GM23338 (cell line): Measurements from ENCODE around the gene ATP5PO.

ENCODE experiments used
- CREB1 ChIP-seq: fragments of 250-450 bp; sonication (Bioruptor Pico); IDR thresholded peaks from 2 replicates; pipeline ENCODE4 v1.5.0; 2020; ENCODE audit warnings: low read depth, mild to moderate bottlenecking, moderate library complexity
- CTCF ChIP-seq, 2 experiments: fragments of 200-600 bp in 1 of 2; sonication (generic) in 1 of 2; conservative IDR thresholded peaks; 2 replicates each; pipeline versions ENCODE4 v1.5.1 to v1.6.1; 2016 to 2017; ENCODE audit warnings: antibody characterized with exemption in 2 of 2, low read depth in 2 of 2, mild to moderate bottlenecking in 2 of 2, moderate library complexity in 1 of 2
- EZH2 ChIP-seq: fragments of 200-600 bp; sonication (generic); IDR thresholded peaks from one replicate; pipeline ENCODE4 v1.8.0; 2017; ENCODE audit warnings: antibody characterized with exemption, mild to moderate bottlenecking, low read depth; ENCODE audit not compliant: unreplicated experiment
- EZH2phosphoT487 ChIP-seq: fragments of 200-600 bp; sonication (generic); IDR thresholded peaks from one replicate; pipeline ENCODE4 v1.8.1; 2018; ENCODE audit warnings: antibody characterized with exemption; ENCODE audit not compliant: unreplicated experiment
- POLR2AphosphoS5 ChIP-seq: IDR thresholded peaks from 2 replicates; pipeline ENCODE4 v1.6.1; 2016; ENCODE audit warnings: antibody characterized with exemption, low read depth
- ZNF114 ChIP-seq: fragments of 250-450 bp; sonication (Bioruptor Pico); IDR thresholded peaks from 2 replicates; pipeline ENCODE4 v1.5.0; 2020; ENCODE audit warnings: mild to moderate bottlenecking, moderate library complexity
- TF ChIP-seq, protein P1 (sequence below): IDR thresholded peaks from one replicate; pipeline ENCODE4 v1.6.1; 2018; ENCODE audit warnings: antibody characterized with exemption; ENCODE audit not compliant: unreplicated experiment

- TF ChIP-seq CREB1 (CRISPR knock-in tag), result no peak
- no peak for TF ChIP-seq CTCF (conservative IDR thresholded peaks at IDR 0.05; ENCODE audit: low read depth in 2 of 2)
- no peak for TF ChIP-seq POLR2AphosphoS5
- TF ChIP-seq, protein P1, sequence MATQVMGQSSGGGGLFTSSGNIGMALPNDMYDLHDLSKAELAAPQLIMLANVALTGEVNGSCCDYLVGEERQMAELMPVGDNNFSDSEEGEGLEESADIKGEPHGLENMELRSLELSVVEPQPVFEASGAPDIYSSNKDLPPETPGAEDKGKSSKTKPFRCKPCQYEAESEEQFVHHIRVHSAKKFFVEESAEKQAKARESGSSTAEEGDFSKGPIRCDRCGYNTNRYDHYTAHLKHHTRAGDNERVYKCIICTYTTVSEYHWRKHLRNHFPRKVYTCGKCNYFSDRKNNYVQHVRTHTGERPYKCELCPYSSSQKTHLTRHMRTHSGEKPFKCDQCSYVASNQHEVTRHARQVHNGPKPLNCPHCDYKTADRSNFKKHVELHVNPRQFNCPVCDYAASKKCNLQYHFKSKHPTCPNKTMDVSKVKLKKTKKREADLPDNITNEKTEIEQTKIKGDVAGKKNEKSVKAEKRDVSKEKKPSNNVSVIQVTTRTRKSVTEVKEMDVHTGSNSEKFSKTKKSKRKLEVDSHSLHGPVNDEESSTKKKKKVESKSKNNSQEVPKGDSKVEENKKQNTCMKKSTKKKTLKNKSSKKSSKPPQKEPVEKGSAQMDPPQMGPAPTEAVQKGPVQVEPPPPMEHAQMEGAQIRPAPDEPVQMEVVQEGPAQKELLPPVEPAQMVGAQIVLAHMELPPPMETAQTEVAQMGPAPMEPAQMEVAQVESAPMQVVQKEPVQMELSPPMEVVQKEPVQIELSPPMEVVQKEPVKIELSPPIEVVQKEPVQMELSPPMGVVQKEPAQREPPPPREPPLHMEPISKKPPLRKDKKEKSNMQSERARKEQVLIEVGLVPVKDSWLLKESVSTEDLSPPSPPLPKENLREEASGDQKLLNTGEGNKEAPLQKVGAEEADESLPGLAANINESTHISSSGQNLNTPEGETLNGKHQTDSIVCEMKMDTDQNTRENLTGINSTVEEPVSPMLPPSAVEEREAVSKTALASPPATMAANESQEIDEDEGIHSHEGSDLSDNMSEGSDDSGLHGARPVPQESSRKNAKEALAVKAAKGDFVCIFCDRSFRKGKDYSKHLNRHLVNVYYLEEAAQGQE, result no peak
- no peak for TF ChIP-seq EZH2
- TF ChIP-seq EZH2phosphoT487, result no peak
- TF ChIP-seq ZNF114 (CRISPR knock-in tag), result no peak
Observed at GRCh38 chr21:33917421-33917820, 1.8 kb upstream of the ATP5PO start.
